HG02938 (cell line): ENCODE data around the gene ANKH.
"Not testable (repeated sequence)": the region's sequence is repeated elsewhere in the genome, so short reads cannot be mapped to it uniquely, and the experiment has no call there.

Experiments
- ATAC-seq: cut with Tn5 transposase; IDR thresholded peaks from one replicate; pipeline ENCODE4 v1.9.1; 2021; ENCODE audit warnings: mild to moderate bottlenecking, moderate library complexity; ENCODE audit not compliant: unreplicated experiment

The ANKH gene

GRCh38 chr5:14797385-14797784 is 74.2 kb downstream of the ANKH start:
- not testable (repeated sequence) for ATAC-seq

GRCh38 chr5:14794583-14795230 is 76.9 kb downstream of the ANKH start:
- ATAC-seq: no peak

DNA sequence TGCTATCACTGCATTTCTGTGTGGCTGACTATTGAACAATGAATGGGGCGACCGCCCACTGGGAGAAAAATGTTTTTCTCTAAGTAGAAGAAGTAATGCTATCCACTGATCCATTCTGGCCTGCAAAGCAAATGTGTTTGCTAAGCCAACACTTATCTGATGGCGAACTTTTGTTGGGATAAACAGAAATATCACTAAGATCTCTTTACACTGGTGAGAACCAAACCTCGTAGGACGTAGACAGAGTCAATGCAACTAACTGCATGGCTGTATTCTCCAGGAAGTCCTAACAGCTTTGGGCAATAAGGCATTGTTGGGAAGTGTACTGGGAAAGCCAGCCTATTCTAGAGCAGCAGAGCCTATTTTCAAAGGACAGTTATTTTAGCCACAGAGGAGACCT is 77.7 kb downstream of the ANKH start:
- ATAC-seq: no peak

GRCh38 chr5:14790911-14791310 is 80.7 kb downstream of the ANKH start:
- ATAC-seq: no peak

DNA sequence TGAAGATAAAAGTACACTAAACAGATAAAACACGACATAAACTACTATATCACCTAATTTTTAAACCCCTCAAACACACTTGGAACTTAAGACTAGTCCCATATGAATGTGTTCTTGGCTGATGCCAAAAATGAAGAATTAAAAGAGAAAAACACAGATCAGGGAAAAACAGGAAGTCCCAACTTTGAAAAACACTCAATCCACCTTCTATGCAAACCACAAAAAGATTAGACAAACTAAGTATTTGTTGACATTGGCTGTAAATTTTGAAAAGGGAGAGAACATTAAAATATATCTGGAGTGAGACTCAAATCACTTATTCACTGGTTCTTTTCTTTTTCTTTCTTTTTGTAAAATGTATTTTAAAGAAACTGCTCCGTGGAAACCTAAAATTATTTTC is 81.4 kb downstream of the ANKH start:
- ATAC-seq: no peak

- ATAC-seq: no peak
Measured at GRCh38 chr5:14787801-14788579, 83.6 kb downstream of the ANKH start.

GRCh38 chr5:14783691-14784090 is 87.9 kb downstream of the ANKH start:
- peak; percentile 57 for ATAC-seq

DNA sequence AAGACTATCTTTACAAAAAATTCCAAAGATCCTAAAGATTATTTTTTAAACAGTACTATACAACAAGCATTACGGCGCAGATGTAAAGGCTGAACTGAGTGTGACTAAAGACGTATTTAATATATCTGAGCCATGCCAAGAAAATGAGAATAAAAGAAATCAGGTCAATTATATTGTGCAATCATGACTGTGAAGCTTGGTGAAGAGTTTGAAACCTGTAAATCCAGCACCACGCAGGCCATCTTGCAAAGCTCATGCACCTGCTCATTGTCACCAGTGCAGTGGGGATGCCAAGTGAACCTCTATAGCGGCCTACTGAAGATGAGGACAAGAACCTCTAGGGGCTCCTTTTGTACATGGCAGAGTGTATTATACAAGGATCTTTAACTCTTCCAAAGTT is 89.0 kb downstream of the ANKH start:
- ATAC-seq: no peak

GRCh38 chr5:14781106-14781505 is 90.5 kb downstream of the ANKH start:
- no peak for ATAC-seq

GRCh38 chr5:14779975-14780374 is 91.6 kb downstream of the ANKH start:
- ATAC-seq: no peak

GRCh38 chr5:14778792-14779070 is 92.8 kb downstream of the ANKH start:
- ATAC-seq: no peak

DNA sequence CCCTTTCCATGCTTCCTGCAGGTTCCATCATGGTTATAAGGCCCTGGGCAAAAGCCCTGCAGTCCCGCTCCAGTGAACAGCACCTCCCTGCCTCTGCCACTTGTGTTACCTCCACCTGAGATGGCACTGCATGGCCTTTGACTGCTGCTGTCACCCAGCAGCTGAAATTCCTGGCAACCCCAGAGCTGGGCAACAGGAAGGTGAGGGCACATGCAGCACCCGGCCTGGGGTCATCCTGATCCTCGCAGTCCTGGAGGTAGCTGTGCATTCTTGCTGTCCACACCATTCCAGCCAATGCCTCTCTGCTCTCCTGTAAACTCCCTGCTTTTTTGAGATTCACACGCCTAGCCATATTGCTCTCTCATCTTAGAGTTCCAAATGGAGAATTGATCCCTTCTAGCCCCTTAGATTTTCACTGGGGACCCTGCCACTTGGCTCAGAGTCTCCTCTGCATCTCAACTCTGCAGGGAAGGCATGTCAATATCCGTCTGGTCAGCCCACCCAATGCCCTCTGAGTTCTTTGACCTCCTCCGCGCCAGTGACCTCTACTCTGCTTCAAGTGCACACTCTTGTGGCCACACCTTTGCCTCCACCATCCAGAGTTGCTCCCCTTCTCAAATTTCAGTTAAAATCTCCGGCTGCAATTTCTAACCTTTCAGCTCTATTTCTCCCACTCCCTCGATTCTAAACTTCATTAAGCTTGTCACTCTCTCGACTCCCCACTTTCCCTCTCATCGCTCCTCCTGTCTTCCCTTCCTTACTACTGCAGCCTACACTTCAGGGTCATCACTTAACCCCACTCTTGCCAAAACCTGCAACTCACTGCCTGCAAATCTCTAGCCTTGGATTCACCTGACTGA is 93.4 kb downstream of the ANKH start:
- no peak for ATAC-seq

DNA sequence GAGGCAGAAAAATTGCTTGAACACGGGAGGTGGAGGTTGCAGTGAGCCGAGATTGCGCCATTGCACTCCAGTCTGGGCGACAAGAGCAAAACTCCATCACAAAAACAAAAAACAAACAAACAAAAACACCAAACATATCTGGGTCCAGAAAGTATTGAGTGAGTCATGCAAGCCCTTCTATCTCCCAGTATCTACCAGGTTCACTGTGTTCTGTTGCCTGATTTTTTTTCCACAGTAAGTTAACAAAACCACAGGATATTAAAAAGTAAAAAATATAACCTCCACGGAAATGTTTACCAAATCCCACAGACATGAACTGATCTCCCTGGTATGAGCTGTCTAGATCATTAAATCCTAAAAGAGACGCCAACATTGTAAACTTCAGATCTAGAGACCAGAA is 94.4 kb downstream of the ANKH start:
- no peak for ATAC-seq

DNA sequence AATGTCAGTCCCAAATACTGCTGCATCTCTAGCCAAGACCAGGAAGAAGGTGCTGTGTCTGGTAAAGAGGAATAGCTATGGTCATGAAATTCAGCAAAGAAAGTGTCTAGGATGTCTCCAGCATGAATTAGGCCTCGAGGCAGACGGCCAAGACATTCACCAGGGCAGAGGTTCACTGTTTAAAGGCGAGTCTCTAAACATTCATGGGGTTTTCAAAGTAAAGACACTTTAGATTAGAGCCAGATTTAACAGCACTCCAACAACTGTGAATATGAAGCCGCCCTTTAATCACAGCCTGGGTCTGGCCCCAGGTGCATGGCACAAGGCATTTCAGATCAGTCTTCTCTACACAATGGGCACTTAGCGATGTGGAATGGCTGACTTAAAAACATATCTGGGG is 95.0 kb downstream of the ANKH start:
- ATAC-seq: no peak

GRCh38 chr5:14775857-14776256 is 95.7 kb downstream of the ANKH start:
- no peak for ATAC-seq

DNA sequence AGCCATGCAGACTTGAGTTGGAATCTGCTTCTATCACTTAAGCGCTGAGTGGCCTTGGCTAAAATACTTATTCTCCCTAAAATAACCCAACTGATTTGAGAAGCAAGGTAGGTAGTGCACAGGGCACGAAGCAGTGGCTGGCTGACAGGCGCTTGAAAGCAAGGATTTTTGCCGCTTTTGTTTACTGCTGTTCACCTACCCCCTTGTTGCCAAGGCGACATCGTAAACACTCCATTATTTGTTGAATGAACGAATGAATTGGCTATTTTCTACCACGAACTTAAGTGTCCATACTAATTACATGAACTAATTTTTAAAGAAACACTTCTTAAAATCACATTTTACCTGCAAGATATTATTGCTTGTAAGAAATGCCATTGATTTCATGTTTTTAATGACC is 98.0 kb downstream of the ANKH start:
- no peak for ATAC-seq

DNA sequence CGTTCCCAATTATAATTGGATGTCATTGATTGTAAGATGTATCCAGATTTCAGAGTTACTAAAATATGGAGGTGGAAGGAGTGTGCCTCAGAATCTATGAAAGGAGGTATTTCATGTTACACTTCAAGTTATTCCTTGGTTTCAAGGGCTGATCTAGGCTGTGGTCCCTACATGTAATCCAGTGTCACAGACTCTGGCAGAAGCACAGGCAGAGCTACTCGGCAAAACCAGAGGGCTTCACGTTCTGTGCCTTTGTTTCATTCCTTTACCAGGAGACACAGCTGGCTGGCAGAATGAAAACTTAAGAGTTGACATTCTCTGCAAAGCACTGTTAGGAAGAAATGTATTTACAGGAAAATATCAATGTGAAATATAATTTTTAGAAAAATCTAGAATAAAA is 99.6 kb downstream of the ANKH start:
- ATAC-seq: no peak

- ATAC-seq: no peak
Measured at GRCh38 chr5:14771189-14771588, 100.4 kb downstream of the ANKH start.

GRCh38 chr5:14768508-14769365 is 102.8 kb downstream of the ANKH start:
- no peak for ATAC-seq

DNA sequence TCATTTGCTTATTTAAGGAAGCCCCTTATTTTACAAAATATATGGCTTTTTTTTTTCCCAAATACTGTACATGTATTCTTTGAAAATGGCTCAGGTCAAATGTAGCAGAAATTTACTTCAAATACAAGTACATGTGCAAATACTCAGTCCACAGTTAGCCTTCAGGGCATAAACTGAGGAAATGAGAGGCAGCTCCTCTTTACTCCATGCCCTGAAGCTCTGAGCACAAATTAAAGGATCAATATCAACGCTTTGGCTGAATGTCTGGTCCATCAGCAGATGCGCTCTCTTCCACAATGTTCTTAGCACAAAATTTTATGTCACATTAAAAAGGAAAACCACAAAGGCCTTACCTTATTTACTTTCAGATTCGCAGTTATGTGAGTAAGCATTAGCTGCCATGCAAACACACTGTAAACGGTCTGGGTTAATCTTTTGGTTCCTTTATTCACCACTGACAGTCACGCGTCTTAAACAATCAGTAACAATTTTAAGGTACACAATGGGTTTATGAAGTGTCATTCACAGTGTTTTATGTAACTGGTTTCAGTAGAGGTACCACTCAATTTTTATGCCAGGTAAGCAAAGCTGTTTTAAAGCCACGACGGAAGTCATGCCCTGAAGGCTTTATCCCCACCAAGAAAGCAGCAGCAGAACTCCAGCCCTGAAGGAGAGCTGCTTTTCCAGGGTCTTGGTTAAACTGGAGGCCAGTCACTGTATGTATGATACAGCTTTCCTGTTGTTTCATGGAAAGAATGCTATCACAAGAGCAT is 103.7 kb downstream of the ANKH start:
- ATAC-seq: peak; percentile 91
